SW 1271 (cell line): ENCODE measurements around the gene DDX28.
"Not testable (repeated sequence)": the region's sequence is repeated elsewhere in the genome, so short reads cannot be mapped to it uniquely, and the experiment has no call there.

Experiments
- DNase-seq, 2 experiments: peaks; one replicate each; lab custom pipeline; 2025; lab: John Stamatoyannopoulos, UW

DDX28 gene

DNA sequence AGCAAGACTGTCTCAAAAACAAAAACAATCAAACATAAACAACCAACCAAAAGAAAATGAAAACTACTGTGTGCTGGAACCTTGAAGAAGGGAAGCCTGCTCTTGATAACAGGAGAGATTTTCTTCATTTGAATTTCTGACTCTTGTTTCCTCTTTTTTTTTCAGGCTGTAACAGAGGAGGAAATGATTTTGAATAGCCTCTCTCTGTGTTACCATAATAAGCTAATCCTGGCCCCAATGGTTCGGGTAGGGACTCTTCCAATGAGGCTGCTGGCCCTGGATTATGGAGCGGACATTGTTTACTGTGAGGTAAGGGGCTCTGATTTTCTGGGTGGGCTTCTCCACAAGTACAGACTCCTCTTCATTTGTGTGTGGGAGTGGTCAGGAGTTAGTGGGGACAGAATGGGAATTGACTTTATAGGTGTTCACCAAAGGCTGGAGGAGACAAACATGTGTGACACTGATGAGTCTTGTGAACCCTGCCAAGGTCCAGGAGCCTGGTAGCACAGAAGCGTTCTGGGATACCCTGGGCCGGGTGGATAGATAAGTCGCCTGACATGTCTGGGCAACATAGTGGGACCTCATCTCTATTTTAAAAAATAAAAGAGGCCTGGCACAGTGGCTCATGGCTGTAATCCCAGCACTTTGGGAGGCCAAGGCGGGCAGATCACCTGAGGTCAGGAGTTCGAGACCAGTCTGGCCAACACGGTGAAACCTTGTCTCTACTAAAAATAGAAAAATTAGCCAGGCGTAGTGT is 15.0 kb upstream of the DDX28 start:
- DNase-seq: no peak

DNA sequence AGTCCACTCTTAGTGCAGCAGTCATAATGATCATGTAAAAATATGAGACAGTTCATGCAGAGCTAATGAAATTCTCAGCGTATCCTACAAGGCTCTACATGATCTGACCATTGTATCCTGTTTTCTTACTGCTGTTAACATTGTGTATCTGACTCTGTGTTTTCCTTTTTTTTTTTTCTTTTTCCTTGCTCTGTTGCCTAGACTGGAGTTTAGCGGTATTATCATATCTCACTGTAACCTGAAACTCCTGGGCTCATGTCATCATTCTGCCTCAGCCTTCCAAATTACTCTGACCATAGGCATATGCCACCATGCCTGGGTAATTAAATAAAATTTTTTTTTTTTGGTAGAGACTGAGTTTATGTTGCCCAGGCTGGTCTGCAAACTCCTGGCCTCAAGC is 12.2 kb upstream of the DDX28 start:
- DNase-seq: no peak

DNA sequence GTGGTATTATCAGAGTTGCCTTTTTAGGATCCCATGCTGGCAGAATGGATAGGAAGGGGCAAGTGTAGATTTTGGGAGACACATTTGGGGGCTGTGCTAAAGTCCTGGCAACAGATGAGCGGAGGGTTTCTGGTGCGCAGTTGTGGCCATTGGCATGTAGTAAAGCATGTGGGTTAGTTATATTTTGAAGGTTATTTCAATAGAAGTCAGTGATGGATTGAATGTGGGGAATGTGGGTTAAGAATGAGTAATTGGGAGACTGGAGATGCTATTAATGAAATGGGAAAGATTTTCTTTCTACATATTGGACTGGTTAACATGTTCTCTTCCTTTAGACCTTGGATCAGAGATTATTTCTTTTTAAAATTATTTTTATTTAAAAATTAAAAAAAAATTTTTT is 10.1 kb upstream of the DDX28 start:
- DNase-seq: no peak

DNA sequence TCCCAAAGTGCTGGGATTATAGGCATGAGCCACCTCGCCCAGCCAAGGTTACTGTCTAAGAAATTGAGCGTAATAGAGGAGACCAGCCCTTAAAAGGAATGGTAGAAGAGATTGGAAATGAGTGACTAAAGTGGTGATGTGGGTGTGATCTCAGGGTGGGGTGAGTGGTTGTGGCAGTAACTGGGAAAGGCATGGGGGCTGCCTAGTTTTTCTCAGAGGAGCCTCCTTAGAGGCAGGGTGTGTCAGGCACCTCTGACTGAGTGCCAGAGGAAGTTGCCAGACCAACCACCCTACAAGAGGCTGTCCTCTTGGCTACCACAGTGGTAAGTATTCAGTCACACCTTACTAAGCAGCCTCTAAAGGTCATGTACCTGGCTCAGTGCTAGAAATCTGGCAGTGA is 8.9 kb upstream of the DDX28 start:
- no peak for DNase-seq

DNA sequence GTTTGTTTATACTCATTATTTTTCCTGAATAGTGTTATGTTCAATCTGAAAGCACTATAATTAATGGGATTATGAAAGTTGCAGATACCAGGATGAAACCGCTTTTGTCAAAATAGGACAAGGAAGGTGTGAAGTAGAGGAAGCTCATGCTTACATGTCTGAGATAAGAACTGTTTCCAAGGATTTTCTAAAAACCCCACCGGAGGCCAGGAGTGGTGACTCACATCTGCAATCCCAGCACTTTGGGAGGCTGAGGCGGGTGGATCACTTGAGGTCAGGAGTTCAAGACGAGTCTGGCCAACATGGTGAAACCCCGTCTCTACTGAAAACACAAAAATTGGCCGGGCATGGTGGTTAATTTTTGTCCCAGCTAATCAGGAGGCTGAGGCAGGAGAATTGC is 7.1 kb upstream of the DDX28 start:
- not testable (repeated sequence) for DNase-seq

DNA sequence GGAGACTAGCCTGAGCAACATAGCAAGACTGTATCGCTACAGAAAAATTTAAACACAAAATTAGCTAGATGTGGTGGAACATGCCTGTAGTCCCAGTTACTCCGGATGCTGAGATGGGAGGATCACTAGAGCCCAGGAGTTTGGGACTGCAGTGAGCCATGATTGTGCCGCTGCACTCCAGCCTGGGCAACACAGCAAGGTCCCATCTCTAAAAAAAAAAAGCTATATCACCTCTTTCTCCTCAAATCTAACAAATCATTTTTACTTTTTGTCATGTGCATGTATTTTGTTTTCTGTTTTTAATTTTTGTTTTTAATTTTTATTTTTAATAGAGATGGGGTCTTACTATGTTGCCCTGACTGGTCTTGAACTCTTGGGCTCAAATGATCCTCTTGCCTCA is 6.0 kb upstream of the DDX28 start:
- no peak for DNase-seq

DNA sequence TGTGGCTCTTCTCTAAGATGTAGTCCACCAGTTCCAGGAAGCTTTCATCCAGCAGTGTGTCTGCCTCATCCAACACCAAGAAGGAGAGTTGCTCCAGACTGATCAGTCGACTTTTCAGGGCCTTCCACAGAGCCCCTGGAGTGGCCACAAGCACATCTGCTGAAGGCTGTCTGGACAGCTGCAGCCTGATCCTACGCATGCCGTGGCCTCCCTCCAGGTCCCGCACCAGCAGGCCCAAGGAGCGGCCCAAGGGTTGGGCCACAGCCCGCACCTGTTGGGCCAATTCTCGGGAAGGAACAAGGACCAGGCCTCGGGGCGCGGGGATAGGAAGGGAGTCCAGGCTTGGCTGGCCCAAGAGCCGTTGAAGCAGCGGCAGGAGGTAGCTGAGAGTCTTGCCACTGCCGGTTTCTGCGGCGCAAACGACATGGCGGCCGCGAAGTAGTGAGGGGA is 729 bp downstream of the DDX28 start:
- DNase-seq: no peak

DNA sequence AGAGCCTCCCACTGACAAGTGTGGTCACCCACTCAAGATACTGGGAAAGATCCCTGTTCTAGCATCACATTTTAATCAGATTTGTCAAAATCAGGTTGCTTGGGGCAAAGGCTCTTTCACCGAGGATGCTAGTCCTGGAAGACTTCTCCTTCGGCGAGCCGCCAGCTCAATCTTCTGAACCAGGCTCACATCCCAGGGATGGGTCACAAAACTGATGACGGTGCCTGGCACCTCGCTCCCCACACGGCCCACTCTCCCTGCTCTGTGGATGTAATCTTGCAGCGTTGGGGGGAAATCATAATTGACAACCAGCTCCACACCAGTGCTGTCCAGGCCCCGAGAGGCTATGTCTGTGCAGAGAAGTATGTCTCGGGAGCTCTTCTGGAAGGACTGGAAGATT is 1.5 kb downstream of the DDX28 start:
- DNase-seq: no peak

DNA sequence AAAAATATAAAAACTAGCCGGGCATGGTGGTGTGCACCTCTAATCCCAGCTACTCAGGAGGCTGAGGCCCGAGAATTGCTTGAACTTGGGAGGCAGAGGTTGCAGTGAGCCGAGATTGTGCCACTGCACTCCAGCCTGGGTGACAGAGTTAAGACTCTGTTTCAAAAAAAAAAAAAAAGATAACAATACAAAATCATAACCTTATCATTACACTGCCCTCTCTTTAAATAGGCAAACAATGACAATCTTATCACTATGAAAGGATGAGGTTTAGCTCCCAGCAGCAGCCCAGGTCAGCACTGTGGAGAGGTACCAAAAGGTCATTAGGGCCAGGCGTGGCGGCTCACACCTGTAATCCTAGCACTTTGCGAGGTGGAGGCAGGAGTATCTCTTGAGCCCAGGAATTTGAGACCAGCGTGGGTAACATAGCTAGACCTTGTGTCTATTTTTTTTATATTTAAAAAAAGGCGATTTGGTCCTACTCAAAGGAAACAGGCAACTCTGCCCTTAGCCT is 3.8 kb downstream of the DDX28 start:
- DNase-seq: no peak

DNA sequence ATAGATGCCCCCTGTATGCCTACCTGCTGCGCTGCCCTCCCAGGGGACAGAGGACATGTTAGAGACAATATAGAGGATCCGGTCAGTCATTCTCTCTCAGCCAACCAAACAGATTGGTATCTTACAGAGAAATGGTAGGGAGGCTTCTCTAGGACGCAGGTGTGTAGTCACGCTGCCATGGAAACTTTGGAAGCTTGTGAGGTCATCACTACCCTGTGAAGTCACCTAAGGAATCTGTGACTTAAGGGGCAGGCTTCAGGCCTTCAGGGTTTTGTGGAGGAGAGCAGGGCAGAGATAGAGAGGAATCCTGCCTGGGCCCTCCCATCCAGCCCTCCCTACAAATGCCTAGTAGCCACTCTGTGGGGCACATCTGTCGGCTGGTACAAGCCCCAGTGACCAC is 7.4 kb downstream of the DDX28 start, which contains the start of gene DPEP2NB:
DPEP2NB (minus strand) TSS at position 231 of the 400 bp plus-strand sequence; CDS start at position 90, 141 bp downstream.
- DNase-seq: no peak

DNA sequence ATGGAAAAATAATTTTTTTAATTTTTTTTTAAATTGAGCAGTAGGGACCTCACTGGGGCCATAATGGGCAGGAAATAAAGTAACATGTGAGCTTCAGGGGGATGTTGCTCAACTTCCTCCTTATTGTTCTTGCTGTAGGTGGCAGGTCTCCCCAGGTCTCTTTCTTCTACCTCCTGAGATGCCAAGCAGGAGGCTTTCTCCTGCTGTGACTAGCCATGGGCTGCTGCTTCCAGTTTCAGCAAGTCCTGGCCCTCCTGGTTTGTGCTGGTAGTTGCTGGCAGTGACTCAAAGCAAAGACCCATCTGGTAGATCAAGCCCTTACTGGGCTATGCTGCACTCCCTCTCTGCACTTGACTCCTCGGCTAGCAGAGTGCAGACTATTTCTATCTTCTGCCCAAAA is 9.6 kb downstream of the DDX28 start:
- DNase-seq: no peak

DNA sequence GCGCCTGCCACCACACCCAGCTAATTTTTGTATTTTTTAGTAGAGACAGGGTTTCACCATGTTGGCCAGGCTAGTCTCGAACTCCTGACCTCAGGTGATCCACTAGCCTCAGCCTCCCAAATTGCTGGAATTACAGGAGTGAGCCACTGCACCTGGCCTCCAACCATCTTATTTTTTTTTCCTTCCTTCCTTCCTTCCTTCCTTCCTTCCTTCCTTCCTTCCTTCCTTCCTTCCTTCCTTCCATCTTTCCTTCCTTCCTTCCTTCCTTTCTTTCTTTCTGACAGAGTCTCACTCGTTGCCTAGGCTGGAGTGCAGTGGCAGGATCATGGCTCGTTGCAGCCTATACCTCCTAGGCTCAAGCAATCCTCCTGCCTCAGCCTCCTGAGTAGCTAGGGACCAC is 13.2 kb downstream of the DDX28 start:
- not testable (repeated sequence) for DNase-seq

DNA sequence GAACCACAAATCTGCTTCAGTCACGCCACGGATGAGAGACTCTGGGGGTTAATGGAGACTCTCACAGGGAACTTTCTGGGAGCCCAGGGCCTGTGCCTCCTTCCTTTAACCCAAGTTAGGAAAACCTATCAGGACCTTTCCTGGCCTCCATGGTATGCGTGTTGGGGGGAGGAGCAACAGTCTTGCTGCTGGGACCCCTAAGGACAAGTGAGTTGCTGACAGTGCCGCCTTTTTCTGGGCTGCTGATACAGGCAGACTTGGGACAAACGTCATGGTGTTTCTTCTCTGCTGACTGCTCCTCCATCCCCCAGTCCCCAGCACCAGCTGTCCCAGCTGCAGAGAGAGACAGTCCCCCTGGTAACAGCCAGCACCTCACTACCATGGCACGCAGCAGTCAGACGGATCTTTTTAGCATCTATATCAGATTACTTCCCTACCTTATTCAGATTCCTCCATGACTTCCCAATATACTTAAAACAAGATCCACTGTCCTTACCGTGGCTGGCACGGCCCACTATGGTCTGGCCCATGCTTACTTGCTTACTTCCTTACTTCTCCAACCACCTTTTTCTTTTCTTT is 13.8 kb downstream of the DDX28 start:
- DNase-seq: no peak

DNA sequence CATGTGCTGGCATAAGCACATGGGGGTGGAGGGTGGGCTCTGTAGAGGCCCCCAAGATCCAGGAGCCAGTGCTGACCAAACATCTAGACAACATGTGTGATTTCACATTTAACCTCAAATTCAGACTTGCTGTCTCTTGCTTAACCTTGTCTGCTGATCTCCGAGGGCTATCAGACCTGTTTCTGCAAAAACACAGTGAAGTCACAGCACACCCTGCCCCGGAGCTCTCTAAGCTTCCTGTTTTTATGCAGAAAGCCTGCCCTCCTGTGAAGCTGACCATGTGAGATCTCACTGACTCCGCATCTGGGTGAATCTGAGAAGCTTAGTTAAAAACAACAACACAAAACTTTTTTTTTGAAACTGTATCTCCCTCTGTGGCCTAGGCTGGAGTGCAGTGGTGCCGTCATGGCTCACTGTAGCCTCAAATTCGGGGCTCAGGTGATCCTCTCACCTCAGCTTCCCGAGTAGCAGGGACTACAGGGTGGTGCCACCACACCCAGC is 17.2 kb downstream of the DDX28 start:
- no peak for DNase-seq

DNA sequence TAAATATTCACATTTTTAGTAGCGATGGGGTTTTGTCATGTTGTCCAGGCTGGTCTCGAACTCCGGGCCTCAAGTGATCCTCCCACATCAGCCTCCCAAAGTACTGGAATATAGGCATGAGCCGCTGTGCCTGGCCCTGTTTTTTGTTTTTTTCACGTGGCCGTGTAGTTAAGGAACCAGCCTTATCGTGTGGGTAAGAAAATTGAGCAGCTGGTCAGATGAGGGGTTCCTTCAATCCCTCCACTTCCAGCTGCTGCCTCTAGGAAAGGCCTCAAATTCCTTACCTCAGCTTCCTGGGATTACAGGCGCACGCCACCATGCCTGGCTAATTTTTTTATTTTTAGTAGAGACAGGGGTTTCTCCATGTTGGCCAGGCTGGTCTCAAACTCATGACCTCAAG is 17.8 kb downstream of the DDX28 start:
- DNase-seq: no peak

DNA sequence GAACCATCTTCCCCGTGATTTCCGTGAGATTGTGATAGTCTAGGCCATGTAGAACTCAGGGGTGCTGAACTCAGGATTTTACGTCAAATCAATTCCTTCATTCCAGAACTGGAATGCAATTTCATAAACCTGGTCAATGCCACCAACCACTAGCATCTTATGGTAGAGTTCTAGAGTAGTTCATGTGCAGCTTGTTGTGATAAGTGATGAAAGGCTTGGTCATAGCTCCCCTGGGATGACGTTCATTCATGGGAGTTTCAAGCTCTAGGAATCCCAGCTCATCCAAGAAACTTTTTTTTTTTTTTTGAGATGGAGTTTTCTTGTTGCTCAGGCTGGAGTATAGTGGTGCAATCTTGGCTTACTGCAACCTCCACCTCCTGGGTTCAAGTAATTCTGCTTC is 20.0 kb downstream of the DDX28 start:
- no peak for DNase-seq

DNA sequence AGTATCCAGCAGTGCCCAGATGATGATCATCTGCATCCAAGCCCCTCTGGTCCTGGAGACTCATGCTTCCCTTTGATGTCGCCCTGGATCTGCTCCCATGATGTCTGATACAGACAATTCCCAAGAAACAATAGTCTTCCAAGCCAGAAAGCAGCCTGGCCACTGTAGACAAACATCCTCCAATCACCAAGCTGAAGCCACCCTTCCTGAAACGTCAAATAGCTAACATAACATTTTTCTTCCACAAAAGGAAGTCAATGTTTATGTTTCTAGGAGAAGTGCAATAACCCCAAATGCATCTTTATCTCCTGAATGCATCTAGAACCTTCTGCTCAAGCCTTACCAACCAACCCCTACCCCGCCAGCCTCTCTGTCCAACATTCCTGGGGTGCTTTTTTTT is 22.6 kb downstream of the DDX28 start:
- DNase-seq: no peak

DNA sequence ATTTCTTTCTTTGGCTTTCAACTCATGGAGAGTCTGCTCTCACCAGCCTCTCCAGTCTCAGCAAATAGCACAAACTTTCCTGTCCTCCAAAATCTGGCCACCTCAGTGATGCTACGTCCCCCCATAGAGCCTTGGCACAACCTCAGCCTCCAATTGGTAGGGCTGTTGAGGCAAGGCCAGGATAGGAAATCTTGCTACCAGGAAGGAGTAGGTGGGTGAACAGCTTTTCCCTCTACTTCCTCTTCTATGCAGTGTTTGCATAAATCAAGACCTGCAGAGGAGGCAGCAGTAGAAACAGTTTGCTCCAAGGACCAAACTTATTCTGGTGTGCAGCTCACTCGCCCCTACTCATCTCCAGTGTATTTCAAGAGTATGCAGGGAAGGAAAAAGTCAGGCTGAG is 23.0 kb downstream of the DDX28 start:
- no peak for DNase-seq

DNA sequence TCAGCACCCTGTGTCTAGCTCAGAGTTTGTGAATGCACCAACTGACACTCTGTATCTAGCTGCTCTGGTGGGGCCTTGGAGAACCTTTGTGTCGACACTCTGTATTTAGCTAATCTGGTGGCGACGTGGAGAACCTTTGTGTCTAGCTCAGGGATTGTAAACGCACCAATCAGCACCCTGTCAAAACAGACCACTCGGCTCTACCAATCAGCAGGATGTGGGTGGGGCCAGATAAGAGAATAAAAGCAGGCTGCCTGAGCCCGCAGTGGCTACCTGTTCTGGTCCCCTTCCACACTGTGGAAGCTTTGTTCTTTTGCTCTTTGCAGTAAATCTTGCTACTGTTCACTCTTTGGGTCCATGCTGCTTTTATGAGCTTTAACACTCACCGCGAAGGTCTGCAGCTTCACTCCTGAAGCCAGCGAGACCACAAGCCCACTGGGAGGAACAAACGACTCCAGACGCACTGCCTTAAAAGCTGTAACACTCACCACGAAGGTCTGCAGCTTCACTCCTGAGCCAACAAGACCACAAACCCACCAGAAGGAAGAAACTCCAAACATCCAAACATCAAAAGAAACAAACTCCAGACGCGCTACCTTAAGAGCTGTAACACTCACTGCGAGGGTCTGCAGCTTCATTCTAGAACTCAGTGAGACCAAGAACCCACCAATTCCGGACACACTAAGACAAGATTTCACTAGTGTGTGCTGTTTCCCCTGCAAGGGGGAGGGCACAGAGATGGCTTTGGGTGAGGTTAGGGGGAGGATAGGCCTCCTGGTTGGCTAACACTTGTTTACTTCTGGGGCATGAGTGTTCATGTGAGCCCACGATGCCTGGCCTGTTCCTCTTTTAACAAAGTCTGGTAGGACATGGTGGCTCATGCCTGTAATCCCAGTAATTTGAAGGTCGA is 24.0 kb downstream of the DDX28 start, which contains the start of gene DPEP2:
DPEP2 (minus strand) TSS at position 706 of the 910 bp plus-strand sequence. CDS start 6,272 bp downstream, outside the sequence.
- not testable (repeated sequence) for DNase-seq

DNA sequence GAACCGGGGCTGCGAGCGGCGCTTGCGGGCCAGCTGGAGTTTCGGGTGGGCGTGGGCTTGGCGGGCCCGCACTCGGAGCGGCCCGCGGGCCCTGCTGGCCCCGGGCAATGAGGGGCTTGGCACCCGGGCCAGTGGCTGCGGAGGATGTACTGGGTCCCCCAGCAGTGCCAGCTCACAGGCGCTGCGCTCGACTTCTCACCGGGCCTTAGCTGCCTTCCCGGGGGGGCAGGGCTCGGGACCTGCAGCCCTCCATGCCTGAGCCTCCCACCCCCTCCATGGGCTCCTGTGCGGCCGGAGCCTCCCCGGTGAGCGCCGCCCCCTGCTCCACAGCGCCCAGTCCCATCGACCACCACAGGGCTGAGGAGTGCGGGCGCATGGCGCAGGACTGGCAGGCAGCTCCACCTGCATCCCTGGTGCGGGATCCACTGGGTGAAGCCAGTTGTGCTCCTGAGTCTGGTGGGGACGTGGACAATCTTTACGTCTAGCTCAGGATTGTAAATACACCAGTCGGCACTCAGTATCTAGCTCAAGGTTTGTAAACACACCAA is 24.7 kb downstream of the DDX28 start:
- DNase-seq: not testable (repeated sequence)

DNA sequence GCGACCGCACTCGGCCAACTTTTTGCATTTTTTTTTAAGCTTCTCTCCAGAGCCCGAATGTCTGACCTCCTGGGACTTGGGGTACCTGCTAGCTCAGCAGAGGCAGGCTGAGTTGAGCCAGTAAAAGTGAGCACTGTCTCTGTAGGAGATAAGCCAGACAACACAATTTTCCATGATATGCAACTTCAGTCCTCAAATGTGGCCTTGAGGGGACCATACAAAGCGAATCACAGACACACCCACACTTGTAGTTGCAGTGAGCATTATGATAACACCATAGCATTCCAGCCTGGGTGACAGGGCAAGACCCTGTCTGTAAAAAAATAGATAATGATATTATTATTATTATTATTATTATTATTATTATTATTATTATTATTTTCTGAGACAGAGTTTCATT is 26.4 kb downstream of the DDX28 start:
- DNase-seq: no peak

DNA sequence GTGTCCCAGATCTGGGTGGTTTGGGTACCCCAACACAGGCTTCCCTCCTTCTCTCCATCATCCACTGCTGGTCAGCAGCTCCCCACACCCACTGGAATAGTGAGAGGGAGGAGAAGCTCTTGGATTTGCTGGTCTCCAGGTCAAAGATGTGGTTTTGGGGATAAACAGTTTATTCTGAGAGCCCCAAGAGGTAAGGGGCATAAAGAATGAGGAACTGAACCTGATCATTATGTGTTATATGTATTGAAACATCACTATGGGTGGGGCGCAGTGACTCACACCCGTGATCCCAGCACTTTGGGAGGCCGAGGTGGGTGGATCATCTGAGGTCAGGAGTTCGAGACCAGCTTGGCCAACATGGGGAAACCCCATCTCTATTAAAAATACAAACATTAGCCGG is 27.6 kb downstream of the DDX28 start:
- no peak for DNase-seq
